Measurements from ENCODE around the gene CGREF1. TPM values are rescaled to one million over a fixed set of nuclear protein-coding genes. Genes with fewer than 3 reads are reported as not detected.

Gene CGREF1
- total RNA-seq, 1 donor from 2014 or later, result 0.27 TPM

DNA sequence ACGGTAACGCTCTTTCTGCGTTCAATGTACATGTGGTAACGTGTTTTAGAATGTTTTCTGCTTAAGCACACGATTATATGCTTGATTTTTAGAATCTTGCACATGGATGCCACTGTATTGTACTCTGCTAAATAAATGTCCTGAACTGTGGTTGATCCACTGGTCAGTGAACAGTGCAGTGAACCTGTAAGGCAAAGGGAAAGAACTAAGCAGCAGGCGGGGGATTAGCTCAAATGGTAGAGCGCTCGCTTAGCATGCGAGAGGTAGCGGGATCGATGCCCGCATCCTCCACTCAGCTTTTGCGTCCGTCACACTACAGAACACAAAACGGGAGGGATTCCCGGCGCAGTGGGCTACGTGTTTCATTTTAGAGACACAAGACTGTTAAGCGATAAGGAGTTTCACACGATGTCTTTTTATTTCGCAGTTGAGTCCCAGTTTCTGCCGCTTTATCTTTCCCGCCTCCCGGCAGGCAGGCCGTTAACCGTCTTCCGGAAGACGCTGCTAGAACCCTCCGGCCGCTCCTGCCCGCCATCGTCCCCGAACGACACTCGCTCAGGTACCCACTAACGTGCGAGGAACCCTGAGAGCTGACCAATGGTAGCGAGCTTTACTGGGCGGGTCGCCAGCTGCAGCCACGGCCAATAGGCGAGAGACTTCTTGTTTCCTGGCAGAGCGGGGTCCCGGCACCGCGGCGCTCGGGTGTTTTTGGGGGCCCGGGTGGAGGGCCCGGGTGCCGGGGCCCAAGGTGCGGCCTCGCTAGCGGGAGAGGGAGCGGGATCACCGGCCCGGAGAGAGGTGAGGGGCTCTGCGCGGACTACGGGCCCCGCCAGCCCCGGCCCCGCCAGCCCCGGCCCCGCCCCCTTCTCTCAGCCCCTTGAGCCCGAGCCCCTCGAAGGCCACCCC, 67.7 kb downstream of the CGREF1 start, which contains the start of gene AGBL5:
Gene AGBL5 (plus strand): TSS at position 673 of the 906 bp plus-strand sequence. CDS start 1,291 bp downstream, outside the sequence.
- peak; percentile 92 for DNase-seq (ENCODE audit: low read depth)

Other genes starting within 250 kb of the CGREF1 start
- gene MAPRE3, start 148.5 kb downstream of the CGREF1 start, total RNA-seq, result 59.8 and 68.3 TPM in 2 replicates
- gene TMEM214, start 86.2 kb downstream of the CGREF1 start, total RNA-seq, result 78.4 and 103 TPM in 2 replicates
- gene AGBL5, start 67.5 kb downstream of the CGREF1 start, total RNA-seq, result 17.8 and 25.9 TPM in 2 replicates
- gene OST4, start 47.5 kb downstream of the CGREF1 start, total RNA-seq, result 278 and 316 TPM in 2 replicates
- 4.3 and 6.8 TPM in 2 replicates for gene EMILIN1, start 40.5 kb downstream of the CGREF1 start, total RNA-seq
- gene KHK, start 32.4 kb downstream of the CGREF1 start, total RNA-seq, result 0.21 and 0.24 TPM in 2 replicates
- gene ABHD1, start 4.7 kb upstream of the CGREF1 start, total RNA-seq, result not detected in 2 replicates
- 80.0 and 90.0 TPM in 2 replicates for gene PREB, start 15.5 kb upstream of the CGREF1 start, total RNA-seq
- not detected in 2 replicates for gene PRR30, start 20.3 kb upstream of the CGREF1 start, total RNA-seq
- gene TCF23, start 29.9 kb upstream of the CGREF1 start, total RNA-seq, result not detected in 2 replicates
- gene ATRAID, start 92.9 kb upstream of the CGREF1 start, total RNA-seq, result 188 and 203 TPM in 2 replicates
- gene SLC5A6, start 93.1 kb upstream of the CGREF1 start, total RNA-seq, result 31.2 and 36.2 TPM in 2 replicates
- 22.8 and 24.9 TPM in 2 replicates for gene CAD, start 98.2 kb upstream of the CGREF1 start, total RNA-seq
- 0.03 TPM in 1 of 2 replicates, not detected in the other for gene SLC30A3, start 143.9 kb upstream of the CGREF1 start, total RNA-seq
- gene DNAJC5G, start 156.3 kb upstream of the CGREF1 start, total RNA-seq, result not detected in 2 replicates
- gene TRIM54, start 163.3 kb upstream of the CGREF1 start, total RNA-seq, result 74.0 and 105 TPM in 2 replicates
- gene UCN, start 189.3 kb upstream of the CGREF1 start, total RNA-seq, result 2.4 and 6.6 TPM in 2 replicates
- 108 TPM in 2 replicates for gene MPV17, start 204.0 kb upstream of the CGREF1 start, total RNA-seq
- gene GTF3C2, start 237.6 kb upstream of the CGREF1 start, total RNA-seq, result 45.8 and 46.9 TPM in 2 replicates

All from myocyte (in vitro differentiated cells).